Measurements from ENCODE around the gene GLG1.

GRCh38 chr16:74625500-74626350 is 18.8 kb upstream of the GLG1 start:
- TF ChIP-seq POLR2AphosphoS5 (IDR thresholded peaks at IDR 0.05; ENCODE audit: low read depth, low read length) (no peak), REST (IDR thresholded peaks at IDR 0.05; ENCODE audit: insufficient read depth in 1 of 2, low read depth in 2 of 2, low read length in 2 of 2) (no peak)

All from PFSK-1 (cell line).